WERI-Rb-1 (cell line): ENCODE data around the gene ZNF778.

Source experiments
- DNase-seq: peaks from one replicate; pipeline ENCODE4 v3.0.0-alpha.2; 2020
- H3K27ac ChIP-seq: fragments of 250-450 bp; sonication (Bioruptor Pico); 2 replicates; pipeline ENCODE4 v1.5.1; 2020; ENCODE audit warnings: mild to moderate bottlenecking, moderate library complexity
- H3K27me3 ChIP-seq: fragments of 250-450 bp; sonication (Bioruptor Pico); 2 replicates; pipeline ENCODE4 v1.5.1; 2021; ENCODE audit warnings: mild to moderate bottlenecking, low read depth, moderate library complexity; ENCODE audit not compliant: insufficient read depth, severe bottlenecking
- H3K36me3 ChIP-seq: fragments of 250-450 bp; sonication (Bioruptor Pico); 2 replicates; pipeline ENCODE4 v1.5.1; 2020; ENCODE audit warnings: mild to moderate bottlenecking, moderate library complexity
- H3K4me3 ChIP-seq: 2 replicates; pipeline ENCODE4 v1.5.1; 2011; ENCODE audit warnings: low read depth, mild to moderate bottlenecking, control low read depth, low read length
- H3K9me3 ChIP-seq: fragments of 250-450 bp; sonication (Bioruptor Pico); 2 replicates; pipeline ENCODE4 v1.5.1; 2021; ENCODE audit warnings: mild to moderate bottlenecking, moderate library complexity; ENCODE audit not compliant: severe bottlenecking
- TF ChIP-seq, protein P1 (sequence below): IDR thresholded peaks from 2 replicates; pipeline ENCODE4 v1.5.1; 2011; ENCODE audit warnings: low read depth, mild to moderate bottlenecking, control low read depth, inconsistent platforms, low read length

Gene ZNF778

DNA sequence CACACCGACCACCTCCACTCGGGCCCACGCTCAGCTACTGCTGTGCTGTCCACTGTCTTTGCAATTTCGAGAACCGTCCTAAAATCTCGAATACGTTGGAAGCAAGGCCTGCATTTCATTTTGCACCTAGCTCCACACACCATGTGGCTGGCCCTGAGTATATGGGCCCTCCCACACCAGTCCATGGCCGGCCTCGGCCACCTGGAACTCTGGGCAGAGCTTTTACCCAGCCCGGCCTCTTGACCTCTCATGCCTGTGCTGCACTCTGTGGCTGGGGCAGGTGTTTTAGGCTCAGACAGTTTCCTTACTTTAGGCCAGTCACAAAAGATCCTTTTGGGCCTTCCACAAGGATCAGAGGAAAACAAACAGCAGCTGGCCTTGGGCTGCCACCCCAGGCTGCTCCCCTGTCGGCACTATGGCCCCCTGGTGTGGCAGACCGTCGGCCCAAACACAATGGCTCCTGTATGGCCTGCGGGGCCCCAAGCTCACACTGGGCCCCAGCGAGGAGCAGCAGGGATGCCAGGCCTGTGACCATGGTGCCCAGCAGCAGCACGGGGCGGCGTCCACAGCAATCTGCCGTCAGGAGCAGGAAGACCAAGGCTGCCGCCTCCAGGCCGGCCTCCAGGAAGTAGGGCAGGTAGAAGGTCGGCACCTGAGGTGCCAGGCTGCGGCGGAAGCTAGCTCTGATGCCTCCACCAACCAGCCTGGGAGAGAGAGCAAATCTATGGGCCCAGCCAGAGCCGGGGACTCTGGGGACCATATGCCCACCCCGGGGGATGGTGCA lies 19.7 kb upstream of the ZNF778 start:
- no peak for DNase-seq
- Histone ChIP-seq H3K27ac (no peak overlapping the region), H3K9me3 (no peaks in the 10 kb centered on the region), H3K27me3 (no peaks in the 10 kb centered on the region), H3K4me3 (no peak overlapping the region), H3K36me3 (no peaks in the 10 kb centered on the region)
- TF ChIP-seq, protein P1, sequence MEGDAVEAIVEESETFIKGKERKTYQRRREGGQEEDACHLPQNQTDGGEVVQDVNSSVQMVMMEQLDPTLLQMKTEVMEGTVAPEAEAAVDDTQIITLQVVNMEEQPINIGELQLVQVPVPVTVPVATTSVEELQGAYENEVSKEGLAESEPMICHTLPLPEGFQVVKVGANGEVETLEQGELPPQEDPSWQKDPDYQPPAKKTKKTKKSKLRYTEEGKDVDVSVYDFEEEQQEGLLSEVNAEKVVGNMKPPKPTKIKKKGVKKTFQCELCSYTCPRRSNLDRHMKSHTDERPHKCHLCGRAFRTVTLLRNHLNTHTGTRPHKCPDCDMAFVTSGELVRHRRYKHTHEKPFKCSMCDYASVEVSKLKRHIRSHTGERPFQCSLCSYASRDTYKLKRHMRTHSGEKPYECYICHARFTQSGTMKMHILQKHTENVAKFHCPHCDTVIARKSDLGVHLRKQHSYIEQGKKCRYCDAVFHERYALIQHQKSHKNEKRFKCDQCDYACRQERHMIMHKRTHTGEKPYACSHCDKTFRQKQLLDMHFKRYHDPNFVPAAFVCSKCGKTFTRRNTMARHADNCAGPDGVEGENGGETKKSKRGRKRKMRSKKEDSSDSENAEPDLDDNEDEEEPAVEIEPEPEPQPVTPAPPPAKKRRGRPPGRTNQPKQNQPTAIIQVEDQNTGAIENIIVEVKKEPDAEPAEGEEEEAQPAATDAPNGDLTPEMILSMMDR = no peak

DNA sequence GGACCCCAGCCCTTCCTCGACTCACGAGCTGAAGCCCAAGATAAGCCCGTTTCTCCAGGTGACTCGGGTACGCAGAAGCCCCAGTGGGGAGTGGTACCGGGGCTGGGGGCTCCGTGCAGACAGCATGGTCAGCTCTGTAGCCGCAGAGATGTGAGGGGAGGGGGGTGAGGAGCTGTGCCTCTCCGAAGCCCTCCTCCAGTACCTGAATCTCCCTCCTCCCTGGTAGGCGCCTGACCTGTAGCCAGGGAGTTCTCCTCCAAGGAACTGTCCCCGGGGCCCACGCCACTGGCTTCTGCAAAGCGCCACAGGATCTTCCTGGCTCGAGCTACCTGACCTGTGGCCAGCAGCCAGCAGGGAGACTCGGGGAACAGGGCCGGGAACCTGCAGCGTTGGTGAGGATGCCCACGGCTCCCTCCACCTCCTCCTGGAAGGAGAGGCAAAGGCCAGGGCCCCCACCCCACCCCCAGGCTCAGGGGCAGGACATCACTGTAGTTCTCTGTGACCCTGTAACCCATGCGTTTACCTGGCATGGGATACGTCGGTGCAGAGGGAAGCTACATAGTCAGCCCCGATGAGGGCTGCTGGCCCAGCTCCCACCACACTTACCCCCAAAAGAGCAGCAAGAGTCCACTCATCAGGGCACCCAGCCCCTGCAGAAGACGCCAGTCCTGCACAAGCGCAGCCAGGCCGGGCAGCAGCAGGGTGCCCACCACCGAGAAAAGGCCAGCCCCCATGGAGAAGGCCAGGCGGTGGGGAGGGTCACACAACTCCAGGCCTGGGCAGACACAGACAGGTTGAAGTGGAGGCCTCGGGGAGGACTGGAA lies 18.9 kb upstream of the ZNF778 start:
- TF ChIP-seq, protein P1 = no peak
- H3K9me3 ChIP-seq = no peaks in the 10 kb centered on the region
- DNase-seq = no peak
- no peaks in the 10 kb centered on the region for H3K27me3 ChIP-seq
- H3K27ac ChIP-seq = no peak overlapping the region
- H3K36me3 ChIP-seq = no peaks in the 10 kb centered on the region
- H3K4me3 ChIP-seq = no peak overlapping the region

DNA sequence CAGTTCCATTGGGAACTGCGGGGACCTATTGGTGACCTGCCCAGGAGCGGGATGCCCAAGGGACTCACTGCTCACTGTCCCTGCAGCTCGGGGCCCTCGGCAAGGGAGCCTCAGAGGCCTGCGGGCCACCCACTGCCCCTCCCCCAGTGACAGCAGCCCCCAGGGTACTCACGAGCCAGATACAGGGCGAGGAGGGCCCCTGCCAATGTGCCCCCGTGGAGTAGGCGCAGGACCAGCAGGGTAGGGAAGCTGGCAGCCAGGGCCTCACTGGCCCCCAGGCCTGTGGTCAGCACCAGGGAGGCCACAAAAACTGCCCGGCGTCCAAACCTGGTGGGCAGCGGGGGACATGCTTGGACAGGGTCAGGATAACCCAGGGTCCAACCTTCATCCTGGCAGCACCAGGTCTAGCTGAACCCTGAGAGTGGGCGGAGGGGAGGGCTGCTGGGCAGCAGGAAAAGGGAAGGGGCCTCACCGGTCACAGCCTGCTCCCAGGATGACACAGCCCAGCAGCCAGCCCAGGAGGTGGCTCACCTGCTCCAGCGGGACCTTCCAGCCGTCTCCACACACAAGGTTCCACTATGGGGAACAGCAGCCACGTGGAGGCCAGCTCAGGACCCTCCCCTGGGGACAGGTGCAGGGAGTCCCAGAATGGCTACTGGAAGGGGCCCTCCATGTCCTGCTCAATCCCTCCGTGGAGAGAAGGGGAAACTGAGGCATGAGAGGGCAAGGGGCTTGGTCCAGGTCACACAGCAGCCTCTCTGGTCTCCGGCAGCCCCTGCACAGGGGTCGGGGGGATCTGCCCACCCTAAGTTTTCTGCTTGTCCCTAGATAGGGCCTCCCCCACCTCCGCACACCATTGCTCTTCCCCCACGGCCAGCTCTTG lies 18.0 kb upstream of the ZNF778 start:
- H3K36me3 ChIP-seq = no peaks in the 10 kb centered on the region
- TF ChIP-seq, protein P1 = no peak
- H3K27me3 ChIP-seq = no peaks in the 10 kb centered on the region
- no peak overlapping the region for H3K27ac ChIP-seq
- DNase-seq = no peak
- no peaks in the 10 kb centered on the region for H3K9me3 ChIP-seq
- H3K4me3 ChIP-seq = no peak overlapping the region

DNA sequence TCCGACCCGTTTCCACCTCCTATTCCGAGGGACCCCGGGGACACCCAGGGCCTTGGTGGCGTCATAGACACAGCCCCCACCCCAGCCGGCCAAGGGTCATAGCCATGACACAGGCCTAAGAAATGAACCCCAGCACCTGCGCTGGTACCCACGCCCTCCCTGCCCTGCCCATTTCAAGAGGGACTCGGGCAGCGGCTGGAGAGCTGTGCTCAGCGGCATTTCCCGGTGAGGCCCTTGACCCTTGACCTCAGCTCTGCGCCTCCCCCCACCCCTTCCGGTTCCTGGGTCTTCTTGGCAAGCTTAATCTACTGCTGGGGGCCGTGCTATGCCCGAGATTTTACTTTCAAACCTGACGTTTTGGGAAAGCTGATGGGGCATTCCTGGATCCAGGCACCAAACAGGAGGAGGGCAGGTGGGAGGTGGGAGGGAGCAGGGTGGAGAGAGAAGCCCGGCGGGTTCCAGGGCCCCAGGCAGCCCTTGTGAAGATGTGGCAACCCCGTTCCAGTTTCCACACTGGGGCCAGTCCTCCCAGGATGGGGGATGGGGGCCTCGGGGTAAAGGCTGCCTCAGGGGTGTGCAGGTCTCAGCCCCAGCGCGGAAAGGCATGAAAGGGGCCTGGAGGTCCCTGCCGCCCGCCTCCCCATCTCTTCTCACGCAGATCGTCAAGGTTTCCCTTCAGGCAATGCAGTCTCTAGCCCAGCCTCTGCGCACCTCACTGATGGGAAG lies 17.2 kb upstream of the ZNF778 start, which contains the start of gene SLC22A31:
SLC22A31 (minus strand) TSS at position 414 of the 726 bp plus-strand sequence; CDS start at position 378, 36 bp downstream.
- H3K9me3 ChIP-seq = no peaks in the 10 kb centered on the region
- H3K27ac ChIP-seq = no peak within 1 kb of the TSS
- TF ChIP-seq, protein P1 = no peak
- H3K4me3 ChIP-seq = peak within 1 kb of the TSS; percentile 37
- no peak for DNase-seq
- H3K27me3 ChIP-seq = no peaks in the 10 kb centered on the region
- H3K36me3 ChIP-seq = no peaks in the 10 kb centered on the region

DNA sequence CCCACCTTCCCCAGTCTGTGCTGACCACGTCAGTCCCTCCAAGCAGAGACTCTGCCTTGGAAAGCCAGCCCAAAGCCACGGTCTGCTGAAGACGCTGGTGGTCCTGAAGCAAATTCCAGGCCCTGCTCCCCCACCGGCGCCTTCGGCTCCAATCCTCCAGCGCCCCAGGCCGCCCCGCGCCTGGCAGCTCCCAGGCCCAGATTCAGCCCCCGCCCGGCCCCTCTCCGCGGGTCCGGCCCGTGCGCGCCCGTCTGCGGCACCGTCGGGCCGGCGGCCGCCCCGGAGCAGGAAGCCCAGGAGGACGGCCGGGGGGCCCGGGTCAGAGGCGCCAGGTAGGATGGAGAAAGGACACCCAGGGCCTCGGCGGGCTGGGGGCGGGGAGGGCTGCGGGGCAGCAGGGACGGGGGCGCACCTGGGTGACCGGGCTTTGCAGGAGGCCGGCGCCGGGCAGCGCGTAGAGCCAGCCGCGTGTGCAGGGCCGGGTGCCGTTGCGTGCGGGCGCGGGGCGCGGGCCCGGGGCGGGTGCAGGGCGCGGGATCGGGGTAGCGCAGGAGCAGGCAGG lies 16.6 kb upstream of the ZNF778 start:
- Histone ChIP-seq H3K4me3 (no peak overlapping the region; the same call in 1 of the 2 replicates), H3K27me3 (no peaks in the 10 kb centered on the region)
- DNase-seq = no peak

More for the DNA sequence above, 16.6 kb upstream of the ZNF778 start:
- TF ChIP-seq, protein P1 = no peak
- Histone ChIP-seq H3K27ac (no peak overlapping the region), H3K36me3 (no peaks in the 10 kb centered on the region), H3K9me3 (no peaks in the 10 kb centered on the region)
